Right lobe of liver (tissue), 4 donors: Measurements from ENCODE around the gene WDR45B.

ENCODE experiments used
- POLR2A ChIP-seq: fragments of 450-650 bp; IDR thresholded peaks from one replicate; pipeline ENCODE4 v1.6.1; 2017; ENCODE audit warnings: antibody characterized with exemption, mild to moderate bottlenecking
- TF ChIP-seq, protein P1 (sequence below), 4 donors: fragments of 200-600 bp in 3 of 4; fragments of 450-650 bp in 1 of 4; IDR thresholded peaks; one replicate each; pipeline versions ENCODE4 v1.5.1 to v1.8.0; 2016 to 2022; ENCODE audit warnings: antibody characterized with exemption in 4 of 4, mild to moderate bottlenecking in 2 of 4
- donor health status: DM: no; HTN: no; CAD: no.
- donor health status: DM: no; HTN: no; CAD: no.
- donor health status: DM: no; HTN: yes; CAD: no.

DNA sequence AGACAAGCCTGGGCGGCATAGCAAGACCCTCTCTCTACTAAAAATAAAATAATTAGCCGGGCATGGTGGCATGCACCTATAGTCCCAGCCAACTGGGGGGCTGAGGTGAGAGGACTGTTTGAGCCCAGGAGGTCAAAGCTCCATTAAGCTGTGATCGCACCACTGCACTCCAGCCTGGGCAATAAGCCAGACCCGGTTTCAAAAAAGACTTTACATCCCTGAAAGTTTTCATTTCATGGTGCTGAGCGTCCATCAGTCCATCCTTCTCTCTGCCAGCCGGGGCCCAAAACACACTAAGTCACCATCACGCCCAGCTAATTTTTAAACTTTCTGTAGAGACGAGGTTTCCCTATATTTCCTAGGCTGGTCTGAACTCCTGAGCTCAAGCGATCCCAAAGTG, 39.6 kb upstream of the WDR45B start:
- TF ChIP-seq, protein P1, sequence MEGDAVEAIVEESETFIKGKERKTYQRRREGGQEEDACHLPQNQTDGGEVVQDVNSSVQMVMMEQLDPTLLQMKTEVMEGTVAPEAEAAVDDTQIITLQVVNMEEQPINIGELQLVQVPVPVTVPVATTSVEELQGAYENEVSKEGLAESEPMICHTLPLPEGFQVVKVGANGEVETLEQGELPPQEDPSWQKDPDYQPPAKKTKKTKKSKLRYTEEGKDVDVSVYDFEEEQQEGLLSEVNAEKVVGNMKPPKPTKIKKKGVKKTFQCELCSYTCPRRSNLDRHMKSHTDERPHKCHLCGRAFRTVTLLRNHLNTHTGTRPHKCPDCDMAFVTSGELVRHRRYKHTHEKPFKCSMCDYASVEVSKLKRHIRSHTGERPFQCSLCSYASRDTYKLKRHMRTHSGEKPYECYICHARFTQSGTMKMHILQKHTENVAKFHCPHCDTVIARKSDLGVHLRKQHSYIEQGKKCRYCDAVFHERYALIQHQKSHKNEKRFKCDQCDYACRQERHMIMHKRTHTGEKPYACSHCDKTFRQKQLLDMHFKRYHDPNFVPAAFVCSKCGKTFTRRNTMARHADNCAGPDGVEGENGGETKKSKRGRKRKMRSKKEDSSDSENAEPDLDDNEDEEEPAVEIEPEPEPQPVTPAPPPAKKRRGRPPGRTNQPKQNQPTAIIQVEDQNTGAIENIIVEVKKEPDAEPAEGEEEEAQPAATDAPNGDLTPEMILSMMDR (IDR thresholded peaks at IDR 0.05): no peak
- TF ChIP-seq POLR2A: no peak
